Measurements from ENCODE around the gene ZNF839.

DNA sequence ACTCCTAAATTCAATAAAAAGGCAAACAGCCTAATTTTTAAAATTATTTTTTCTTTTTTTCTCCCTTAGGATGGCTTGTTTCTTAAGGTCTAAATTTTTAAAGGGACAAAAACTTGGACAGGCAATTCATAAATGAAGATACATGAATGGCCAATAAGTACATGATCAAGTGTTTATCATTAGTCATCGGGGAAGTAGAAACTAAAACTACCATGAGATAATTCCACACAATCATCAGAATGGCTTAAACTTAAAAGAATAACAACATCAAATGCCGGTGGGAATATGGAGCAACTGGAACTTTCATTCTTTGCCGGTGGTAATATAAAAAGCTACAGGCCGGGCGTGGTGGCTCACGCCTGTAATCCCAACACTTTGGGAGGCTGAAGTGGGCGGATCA is 43.7 kb upstream of the ZNF839 start:
- TF ChIP-seq, protein P1, sequence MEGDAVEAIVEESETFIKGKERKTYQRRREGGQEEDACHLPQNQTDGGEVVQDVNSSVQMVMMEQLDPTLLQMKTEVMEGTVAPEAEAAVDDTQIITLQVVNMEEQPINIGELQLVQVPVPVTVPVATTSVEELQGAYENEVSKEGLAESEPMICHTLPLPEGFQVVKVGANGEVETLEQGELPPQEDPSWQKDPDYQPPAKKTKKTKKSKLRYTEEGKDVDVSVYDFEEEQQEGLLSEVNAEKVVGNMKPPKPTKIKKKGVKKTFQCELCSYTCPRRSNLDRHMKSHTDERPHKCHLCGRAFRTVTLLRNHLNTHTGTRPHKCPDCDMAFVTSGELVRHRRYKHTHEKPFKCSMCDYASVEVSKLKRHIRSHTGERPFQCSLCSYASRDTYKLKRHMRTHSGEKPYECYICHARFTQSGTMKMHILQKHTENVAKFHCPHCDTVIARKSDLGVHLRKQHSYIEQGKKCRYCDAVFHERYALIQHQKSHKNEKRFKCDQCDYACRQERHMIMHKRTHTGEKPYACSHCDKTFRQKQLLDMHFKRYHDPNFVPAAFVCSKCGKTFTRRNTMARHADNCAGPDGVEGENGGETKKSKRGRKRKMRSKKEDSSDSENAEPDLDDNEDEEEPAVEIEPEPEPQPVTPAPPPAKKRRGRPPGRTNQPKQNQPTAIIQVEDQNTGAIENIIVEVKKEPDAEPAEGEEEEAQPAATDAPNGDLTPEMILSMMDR (IDR thresholded peaks at IDR 0.05) = no peak
- TF ChIP-seq POLR2A (IDR thresholded peaks at IDR 0.05) = no peak
- TF ChIP-seq POLR2AphosphoS5 (IDR thresholded peaks at IDR 0.05) = no peak
